SK-N-SH treated with all-trans-retinoic acid at 6 μM for 48 hours (cell line): Measurements from ENCODE around the gene KCNB1.

Experiments
- ATAC-seq: fragments of 200-7000 bp; cut with Tn5 transposase; 3 replicates; pipeline ENCODE4 v1.9.1; 2020; ENCODE audit warnings: mild to moderate bottlenecking, moderate library complexity
- ARNTL ChIP-seq: fragments of 450-650 bp; formaldehyde crosslinking; IDR thresholded peaks from 2 replicates; pipeline ENCODE4 v1.5.0; 2020; ENCODE audit warnings: low read depth, mild to moderate bottlenecking, moderate library complexity, borderline replicate concordance
- BACH2 ChIP-seq: fragments of 250-450 bp; sonication (Bioruptor Pico); IDR thresholded peaks from 2 replicates; pipeline ENCODE4 v1.9.0; 2021; ENCODE audit warnings: mild to moderate bottlenecking, borderline replicate concordance
- CSDC2 ChIP-seq: fragments of 250-450 bp; sonication (Bioruptor Pico); IDR thresholded peaks from 2 replicates; pipeline ENCODE4 v1.5.0; 2020; ENCODE audit warnings: mild to moderate bottlenecking, moderate library complexity
- CSRNP3 ChIP-seq: fragments of 250-450 bp; sonication (Bioruptor Pico); IDR thresholded peaks from 2 replicates; pipeline ENCODE4 v1.5.1; 2021; ENCODE audit warnings: mild to moderate bottlenecking, moderate library complexity
- ESRRG ChIP-seq: fragments of 250-450 bp; sonication (Bioruptor Pico); IDR thresholded peaks from 2 replicates; pipeline ENCODE4 v1.6.1; 2021; ENCODE audit warnings: mild to moderate bottlenecking
- GLIS3 ChIP-seq: fragments of 250-450 bp; sonication (Bioruptor Pico); IDR thresholded peaks from 2 replicates; pipeline ENCODE4 v1.5.0; 2020; ENCODE audit warnings: mild to moderate bottlenecking, moderate library complexity
- ISL1 ChIP-seq: fragments of 250-450 bp; sonication (Bioruptor Pico); IDR thresholded peaks from 2 replicates; pipeline ENCODE4 v2.1.2; 2022; ENCODE audit warnings: mild to moderate bottlenecking, moderate library complexity
- OSR1 ChIP-seq: fragments of 250-450 bp; sonication (Bioruptor Pico); IDR thresholded peaks from 2 replicates; pipeline ENCODE4 v1.8.0; 2022; ENCODE audit warnings: moderate library complexity, mild to moderate bottlenecking, inconsistent platforms
- PATZ1 ChIP-seq: fragments of 250-450 bp; sonication (Bioruptor Pico); IDR thresholded peaks from 2 replicates; pipeline ENCODE4 v1.8.0; 2020; ENCODE audit warnings: mild to moderate bottlenecking, moderate library complexity, borderline replicate concordance
- POU6F1 ChIP-seq: fragments of 250-450 bp; sonication (Bioruptor Pico); IDR thresholded peaks from 2 replicates; pipeline ENCODE4 v1.8.0; 2021; ENCODE audit warnings: low read depth, mild to moderate bottlenecking, moderate library complexity, borderline replicate concordance
- PPARA ChIP-seq: fragments of 250-450 bp; sonication (Bioruptor Pico); IDR thresholded peaks from 2 replicates; pipeline ENCODE4 v1.5.0; 2020; ENCODE audit warnings: mild to moderate bottlenecking, borderline replicate concordance
- RARB ChIP-seq: fragments of 250-450 bp; sonication (Bioruptor Pico); IDR thresholded peaks from 2 replicates; pipeline ENCODE4 v1.8.0; 2021; ENCODE audit warnings: mild to moderate bottlenecking, moderate library complexity
- SNAI2 ChIP-seq: fragments of 250-450 bp; sonication (Bioruptor Pico); IDR thresholded peaks from 2 replicates; pipeline ENCODE4 v1.5.0; 2020; ENCODE audit warnings: mild to moderate bottlenecking, moderate library complexity
- TCF4 ChIP-seq: fragments of 250-450 bp; sonication (Bioruptor Pico); IDR thresholded peaks from 2 replicates; pipeline ENCODE4 v1.8.0; 2021; ENCODE audit warnings: mild to moderate bottlenecking, moderate library complexity, borderline replicate concordance
- TOX ChIP-seq: fragments of 250-450 bp; sonication (Bioruptor Pico); IDR thresholded peaks from 2 replicates; pipeline ENCODE4 v1.8.0; 2021; ENCODE audit warnings: mild to moderate bottlenecking, moderate library complexity, borderline replicate concordance
- TSHZ2 ChIP-seq: fragments of 250-450 bp; sonication (Bioruptor Pico); IDR thresholded peaks from 2 replicates; pipeline ENCODE4 v1.5.0; 2020; ENCODE audit warnings: mild to moderate bottlenecking, moderate library complexity
- ZC3H10 ChIP-seq: fragments of 250-450 bp; sonication (Bioruptor Pico); IDR thresholded peaks from 2 replicates; pipeline ENCODE4 v1.5.1; 2021; ENCODE audit warnings: mild to moderate bottlenecking, moderate library complexity
- ZFP3 ChIP-seq: fragments of 250-450 bp; sonication (Bioruptor Pico); IDR thresholded peaks from 2 replicates; pipeline ENCODE4 v1.5.0; 2020; ENCODE audit warnings: mild to moderate bottlenecking, moderate library complexity
- ZFP30 ChIP-seq: fragments of 450-650 bp; formaldehyde crosslinking; IDR thresholded peaks from 2 replicates; pipeline ENCODE4 v1.5.0; 2022; ENCODE audit warnings: mild to moderate bottlenecking, moderate library complexity
- ZNF565 ChIP-seq: fragments of 450-650 bp; formaldehyde crosslinking; conservative IDR thresholded peaks from 2 replicates; pipeline ENCODE4 v1.5.0; 2020; ENCODE audit warnings: low read depth, mild to moderate bottlenecking, moderate library complexity
- ZNF70 ChIP-seq: fragments of 450-650 bp; formaldehyde crosslinking; IDR thresholded peaks from 2 replicates; pipeline ENCODE4 v1.5.0; 2020; ENCODE audit warnings: mild to moderate bottlenecking, moderate library complexity
- ZNF8 ChIP-seq: fragments of 450-650 bp; formaldehyde crosslinking; IDR thresholded peaks from 2 replicates; pipeline ENCODE4 v1.5.0; 2020; ENCODE audit warnings: mild to moderate bottlenecking, moderate library complexity

The KCNB1 gene

GRCh38 chr20:49353348-49353747, 129.1 kb downstream of the KCNB1 start:
- no peak for ATAC-seq
- TF ChIP-seq GLIS3 (no peak), BACH2 (CRISPR knock-in tag) (no peak), CSRNP3 (CRISPR knock-in tag) (no peak), CSDC2 (no peak), OSR1 (CRISPR knock-in tag) (no peak), ESRRG (CRISPR knock-in tag) (no peak), SNAI2 (CRISPR knock-in tag) (no peak), ZC3H10 (no peak), TOX (CRISPR knock-in tag) (no peak), ZNF565 (CRISPR knock-in tag) (no peak), POU6F1 (CRISPR knock-in tag) (no peak), TCF4 (CRISPR knock-in tag) (no peak), ISL1 (CRISPR knock-in tag) (no peak), ARNTL (no peak)

- TF ChIP-seq ARNTL (no peak), ZNF565 (CRISPR knock-in tag) (no peak), TCF4 (CRISPR knock-in tag) (no peak), ZC3H10 (no peak), ISL1 (CRISPR knock-in tag) (no peak), CSDC2 (no peak), ZNF8 (CRISPR knock-in tag) (no peak), GLIS3 (no peak), POU6F1 (CRISPR knock-in tag) (no peak), ZFP30 (CRISPR knock-in tag) (no peak)
- ATAC-seq: no peak
Observed at GRCh38 chr20:49352751-49353150, 129.7 kb downstream of the KCNB1 start.

GRCh38 chr20:49351775-49352174, 130.7 kb downstream of the KCNB1 start:
- no peak for ATAC-seq
- TF ChIP-seq ESRRG (CRISPR knock-in tag) (no peak), RARB (CRISPR knock-in tag) (no peak), POU6F1 (CRISPR knock-in tag) (no peak), SNAI2 (CRISPR knock-in tag) (no peak), PPARA (CRISPR knock-in tag) (no peak), OSR1 (CRISPR knock-in tag) (no peak), TCF4 (CRISPR knock-in tag) (no peak), GLIS3 (no peak), ZNF70 (no peak), ZFP3 (CRISPR knock-in tag) (no peak)

- no peak for TF ChIP-seq CSRNP3 (CRISPR knock-in tag)
- no peak for TF ChIP-seq PATZ1 (CRISPR knock-in tag)
- TF ChIP-seq OSR1 (CRISPR knock-in tag): no peak
- no peak for TF ChIP-seq CSDC2
- TF ChIP-seq ZC3H10: no peak
- TF ChIP-seq GLIS3: no peak
- no peak for TF ChIP-seq TCF4 (CRISPR knock-in tag)
- TF ChIP-seq TSHZ2: no peak
- TF ChIP-seq TOX (CRISPR knock-in tag): no peak
- no peak for TF ChIP-seq ZFP3 (CRISPR knock-in tag)
- ATAC-seq: no peak
Observed at GRCh38 chr20:49349694-49350252, 132.7 kb downstream of the KCNB1 start.
